ENCODE measurements around the gene TNNI2. TPM values are rescaled to one million over a fixed set of nuclear protein-coding genes. Genes with fewer than 3 reads are reported as not detected.

TNNI2 gene
- total and polyA plus RNA-seq, 11 donors: 0.22 to 3.3 (median 0.72) TPM; not detected in 8

DNA sequence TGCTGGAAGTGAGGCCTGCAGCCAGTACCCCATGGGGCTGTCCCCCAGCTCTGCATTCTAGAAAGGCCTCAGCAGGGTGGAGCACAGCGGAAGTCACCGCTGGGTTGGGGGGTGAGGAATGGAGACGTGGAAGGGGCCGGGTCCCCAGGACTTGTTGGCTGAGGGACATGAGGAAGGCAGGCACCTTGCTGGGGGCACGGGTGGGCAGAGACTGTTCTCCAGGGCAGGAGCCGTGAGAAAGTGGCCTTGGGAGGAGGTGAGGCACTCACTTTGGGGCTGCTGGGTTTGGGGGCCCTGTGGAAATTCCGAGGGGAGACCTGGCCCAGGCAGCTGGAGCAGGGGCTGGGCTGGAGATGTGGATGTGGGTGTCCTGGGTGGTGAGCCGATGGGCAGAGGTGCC lies 5.0 kb downstream of the TNNI2 start:
- H3K27ac ChIP-seq: peak overlapping the region in 10 of 12 donors; percentile 10 to 68 (median 50)
- 86 to 91% (median 90%) methylated on average over 8 of the region's 8 CpGs for WGBS, 4 donors
- H3K4me3 ChIP-seq: no peak overlapping the region
- H3K9me3 ChIP-seq: no peaks in the 10 kb centered on the region
- peaks cover 0 to 60% (median 17%) of the 10 kb centered on the region in 12 donors for H3K4me1 ChIP-seq
- no peaks in the 10 kb centered on the region for H3K36me3 ChIP-seq
- ATAC-seq (no peak), DNase-seq (peak in 1 of 5 donors; percentile 60)
- intact Hi-C loops (cut with DNase I): loop anchor here in 6 of 10 donors (2.0 to 10.0 kb wide), 4 partner anchors 39 to 304 kb away; no protein-coding TSS in a partner anchor
- no peaks in the 10 kb centered on the region for H3K27me3 ChIP-seq
- TF ChIP-seq, protein P1, sequence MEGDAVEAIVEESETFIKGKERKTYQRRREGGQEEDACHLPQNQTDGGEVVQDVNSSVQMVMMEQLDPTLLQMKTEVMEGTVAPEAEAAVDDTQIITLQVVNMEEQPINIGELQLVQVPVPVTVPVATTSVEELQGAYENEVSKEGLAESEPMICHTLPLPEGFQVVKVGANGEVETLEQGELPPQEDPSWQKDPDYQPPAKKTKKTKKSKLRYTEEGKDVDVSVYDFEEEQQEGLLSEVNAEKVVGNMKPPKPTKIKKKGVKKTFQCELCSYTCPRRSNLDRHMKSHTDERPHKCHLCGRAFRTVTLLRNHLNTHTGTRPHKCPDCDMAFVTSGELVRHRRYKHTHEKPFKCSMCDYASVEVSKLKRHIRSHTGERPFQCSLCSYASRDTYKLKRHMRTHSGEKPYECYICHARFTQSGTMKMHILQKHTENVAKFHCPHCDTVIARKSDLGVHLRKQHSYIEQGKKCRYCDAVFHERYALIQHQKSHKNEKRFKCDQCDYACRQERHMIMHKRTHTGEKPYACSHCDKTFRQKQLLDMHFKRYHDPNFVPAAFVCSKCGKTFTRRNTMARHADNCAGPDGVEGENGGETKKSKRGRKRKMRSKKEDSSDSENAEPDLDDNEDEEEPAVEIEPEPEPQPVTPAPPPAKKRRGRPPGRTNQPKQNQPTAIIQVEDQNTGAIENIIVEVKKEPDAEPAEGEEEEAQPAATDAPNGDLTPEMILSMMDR (IDR thresholded peaks at IDR 0.05): no peak
- no peak for TF ChIP-seq POLR2A (IDR thresholded peaks at IDR 0.05)

DNA sequence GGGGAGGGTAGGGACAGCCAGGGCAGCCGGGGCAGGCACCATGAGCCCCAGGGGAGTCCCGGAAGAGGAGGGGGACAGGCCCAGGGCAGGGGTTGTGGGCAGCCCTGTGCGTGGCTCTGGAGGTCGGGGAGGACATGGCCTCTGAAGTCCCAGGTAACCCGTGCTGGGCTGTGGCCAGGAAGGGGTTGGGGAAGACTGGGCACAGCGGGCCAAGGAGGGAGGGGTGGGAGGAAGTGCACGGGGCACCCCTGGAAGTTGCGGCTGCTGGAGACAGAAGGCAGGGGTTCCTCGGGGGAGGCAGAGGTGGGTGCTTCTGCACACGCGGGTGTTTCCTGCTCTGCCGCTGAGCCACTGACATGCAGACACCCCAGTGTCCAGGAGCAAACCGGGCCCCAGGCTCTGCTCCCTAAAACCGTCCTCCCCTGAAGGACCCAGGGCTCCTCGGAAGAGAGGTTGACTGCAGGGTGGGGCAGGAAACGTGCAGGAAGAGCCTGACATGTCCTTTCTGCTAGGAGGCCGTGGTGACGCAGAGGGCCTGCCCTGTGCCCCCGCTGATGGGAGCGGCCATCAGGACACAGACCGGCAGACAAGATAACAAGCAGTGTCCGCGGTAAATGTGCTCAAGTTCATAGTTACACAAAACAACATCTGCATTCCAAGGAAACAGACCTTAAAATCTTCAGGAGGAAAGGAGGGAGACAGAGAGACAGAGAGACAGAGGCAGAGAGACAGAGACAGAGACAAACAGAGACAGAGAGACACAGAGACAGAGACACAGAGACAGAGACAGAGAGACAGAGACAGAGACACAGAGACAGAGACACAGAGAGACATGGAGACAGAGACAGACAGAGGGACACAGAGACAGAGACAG lies 5.7 kb downstream of the TNNI2 start:
- peaks cover 0 to 58% (median 17%) of the 10 kb centered on the region in 12 donors for H3K4me1 ChIP-seq
- 47 to 62% (median 61%) methylated on average over 22 to 23 of the region's 23 CpGs for WGBS, 4 donors
- DNase-seq (peak in 4 of 5 donors; percentile 67 to 83 (median 73)), ATAC-seq (peak; percentile 5 to 73 (median 18))
- no peaks in the 10 kb centered on the region for H3K27me3 ChIP-seq
- peak overlapping the region in 11 of 12 donors; percentile 15 to 68 (median 51) for H3K27ac ChIP-seq
- intact Hi-C loops (cut with DNase I): loop anchor here in 5 of 10 donors (5.0 to 10.0 kb wide), 3 partner anchors 38 to 303 kb away; no protein-coding TSS in a partner anchor
- no peaks in the 10 kb centered on the region for H3K9me3 ChIP-seq
- H3K36me3 ChIP-seq: no peaks in the 10 kb centered on the region
- peak in 1 of 2 donors; percentile 13 for TF ChIP-seq POLR2A (IDR thresholded peaks at IDR 0.05)
- TF ChIP-seq, protein P1 (IDR thresholded peaks at IDR 0.05): no peak
- H3K4me3 ChIP-seq: peak overlapping the region in 1 of 12 donors; percentile 7

DNA sequence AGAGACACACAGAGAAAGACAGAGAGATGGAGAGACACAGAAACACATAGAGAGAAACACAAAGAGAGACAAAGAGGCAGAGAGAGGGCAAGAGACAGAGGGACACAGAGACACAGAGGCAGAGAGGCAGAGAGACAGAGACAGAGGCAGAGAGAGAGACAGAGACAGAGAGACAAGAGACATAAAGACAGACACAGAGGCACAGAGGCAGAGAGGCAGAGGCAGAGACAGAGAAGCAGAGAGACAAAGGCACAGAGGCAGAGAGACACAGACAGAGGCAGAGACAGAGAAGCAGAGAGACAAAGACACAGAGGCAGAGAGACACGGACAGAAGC lies 6.3 kb downstream of the TNNI2 start:
- DNase-seq (no peak), ATAC-seq (no peak)
- Histone ChIP-seq H3K4me3 (no peak overlapping the region), H3K36me3 (no peaks in the 10 kb centered on the region), H3K27me3 (no peaks in the 10 kb centered on the region), H3K9me3 (no peaks in the 10 kb centered on the region), H3K27ac (peak overlapping the region in 7 of 12 donors; percentile 19 to 68 (median 54)), H3K4me1 (peaks cover 0 to 59% (median 17%) of the 10 kb centered on the region in 12 donors)
- intact Hi-C loops (cut with DNase I): loop anchor here in 1 of 10 donors (10.0 kb wide), 1 partner anchor 80 kb away; no protein-coding TSS in a partner anchor
- WGBS, 4 donors: 90 to 94% (median 92%) methylated on average over 1 of the region's 1 CpG
- TF ChIP-seq, protein P1 (IDR thresholded peaks at IDR 0.05): no peak
- TF ChIP-seq POLR2A (IDR thresholded peaks at IDR 0.05): no peak

Measured in heart left ventricle (tissue), 16 donors.